H9 (cell line): ENCODE results near the gene BCHE. TPM values are rescaled to one million over a fixed set of nuclear protein-coding genes. Genes with fewer than 3 reads are reported as not detected.

Source experiments
- DNase-seq: peaks from one replicate; pipeline ENCODE4 v3.0.0-alpha.2; 2017
- H2AFZ ChIP-seq: one replicate; pipeline ENCODE4 v1.6.1; 2013; ENCODE audit warnings: mild to moderate bottlenecking, low read length, control low read depth, moderate library complexity
- H2AK5ac ChIP-seq: 2 replicates; pipeline ENCODE4 v1.6.1; 2013; ENCODE audit warnings: low read length, control low read depth, mixed read lengths; ENCODE audit not compliant: insufficient read length
- H2BK120ac ChIP-seq: one replicate; pipeline ENCODE4 v1.6.1; 2013; ENCODE audit warnings: low read depth, mild to moderate bottlenecking, low read length, control low read depth, inconsistent platforms; ENCODE audit not compliant: poor library complexity, severe bottlenecking
- H2BK12ac ChIP-seq: 2 replicates; pipeline ENCODE4 v1.6.1; 2013; ENCODE audit warnings: low read length, control low read depth, mixed read lengths, low read depth; ENCODE audit not compliant: insufficient read length
- H2BK15ac ChIP-seq: 2 replicates; pipeline ENCODE4 v1.6.1; 2013; ENCODE audit warnings: low read depth, low read length, control low read depth
- H2BK20ac ChIP-seq: one replicate; pipeline ENCODE4 v1.6.1; 2013; ENCODE audit warnings: low read depth, mild to moderate bottlenecking, low read length, control low read depth, inconsistent platforms; ENCODE audit not compliant: poor library complexity, severe bottlenecking
- H2BK5ac ChIP-seq: 2 replicates; pipeline ENCODE4 v1.6.1; 2013; ENCODE audit warnings: low read length, control low read depth, mixed read lengths; ENCODE audit not compliant: insufficient read length
- H3K14ac ChIP-seq: 2 replicates; pipeline ENCODE4 v1.6.1; 2013; ENCODE audit warnings: low read length, control low read depth; ENCODE audit not compliant: insufficient read depth
- H3K18ac ChIP-seq: 2 replicates; pipeline ENCODE4 v1.6.1; 2013; ENCODE audit warnings: low read depth, mild to moderate bottlenecking, mixed read lengths, low read length, control low read depth; ENCODE audit not compliant: insufficient read length
- H3K23ac ChIP-seq: 2 replicates; pipeline ENCODE4 v1.6.1; 2013; ENCODE audit warnings: low read length, control low read depth, mixed read lengths, low read depth; ENCODE audit not compliant: insufficient read length
- H3K23me2 ChIP-seq: 2 replicates; pipeline ENCODE4 v1.6.1; 2013; ENCODE audit warnings: low read depth, mild to moderate bottlenecking, mixed read lengths, low read length, control low read depth; ENCODE audit not compliant: insufficient read length, poor library complexity, severe bottlenecking
- H3K27ac ChIP-seq: 2 replicates; pipeline ENCODE4 v1.5.1; 2013; ENCODE audit warnings: low read length, control low read depth, mixed read lengths, low read depth; ENCODE audit not compliant: insufficient read length
- H3K27me3 ChIP-seq: 2 replicates; pipeline ENCODE4 v1.6.1; 2013; ENCODE audit warnings: low read length, control low read depth, inconsistent platforms; ENCODE audit not compliant: insufficient read depth
- H3K4ac ChIP-seq: 2 replicates; pipeline ENCODE4 v1.6.1; 2013; ENCODE audit warnings: low read depth, mild to moderate bottlenecking, control low read depth, inconsistent platforms, low read length, moderate library complexity
- H3K4me1 ChIP-seq: 2 replicates; pipeline ENCODE4 v1.6.1; 2013; ENCODE audit warnings: low read length, control low read depth, inconsistent platforms; ENCODE audit not compliant: insufficient read depth
- H3K4me2 ChIP-seq: 2 replicates; pipeline ENCODE4 v1.6.1; 2013; ENCODE audit warnings: low read length, control low read depth, mixed read lengths; ENCODE audit not compliant: insufficient read length, insufficient read depth
- H3K56ac ChIP-seq: 2 replicates; pipeline ENCODE4 v1.6.1; 2013; ENCODE audit warnings: low read depth, mild to moderate bottlenecking, mixed read lengths, low read length, control low read depth; ENCODE audit not compliant: insufficient read length
- H3K79me1 ChIP-seq: 2 replicates; pipeline ENCODE4 v1.6.1; 2013; ENCODE audit warnings: low read depth, mild to moderate bottlenecking, moderate library complexity, low read length, control low read depth, inconsistent platforms; ENCODE audit not compliant: insufficient read depth, poor library complexity, severe bottlenecking
- H3K79me2 ChIP-seq: 2 replicates; pipeline ENCODE4 v1.6.1; 2013; ENCODE audit warnings: low read length, control low read depth, inconsistent platforms; ENCODE audit not compliant: insufficient read depth
- H3K9ac ChIP-seq: 2 replicates; pipeline ENCODE4 v1.6.1; 2013; ENCODE audit warnings: low read length, control low read depth, mixed read lengths; ENCODE audit not compliant: insufficient read length; ENCODE audit errors: extremely low read depth
- H3K9me3 ChIP-seq: one replicate; pipeline ENCODE4 v1.6.1; 2013; ENCODE audit warnings: low read depth, low read length, inconsistent platforms; ENCODE audit not compliant: control insufficient read depth
- H3T11ph ChIP-seq: one replicate; pipeline ENCODE4 v1.6.1; 2013; ENCODE audit warnings: mild to moderate bottlenecking, low read length, control low read depth, inconsistent platforms
- H4K20me1 ChIP-seq: one replicate; pipeline ENCODE4 v1.6.1; 2013; ENCODE audit not compliant: control insufficient read depth, insufficient read length, insufficient read depth
- H4K5ac ChIP-seq: 2 replicates; pipeline ENCODE4 v1.6.1; 2013; ENCODE audit warnings: low read depth, mild to moderate bottlenecking, mixed read lengths, low read length, control low read depth; ENCODE audit not compliant: insufficient read length
- H4K8ac ChIP-seq: replicated peaks from 2 replicates; pipeline ENCODE4 v1.6.1; 2013; ENCODE audit warnings: low read length, control low read depth, mixed read lengths, low read depth; ENCODE audit not compliant: insufficient read length
- H4K91ac ChIP-seq: 2 replicates; pipeline ENCODE4 v1.6.1; 2013; ENCODE audit warnings: low read depth, mild to moderate bottlenecking, moderate library complexity, mixed read lengths, low read length, control low read depth; ENCODE audit not compliant: insufficient read length
- H3K27ac Mint-ChIP-seq, 3 experiments: 2 replicates in 2 of 3; 3 replicates in 1 of 3; pipeline ENCODE4 v1.8.0; 2020 to 2021; ENCODE audit warnings: mixed read lengths in 3 of 3, mild to moderate bottlenecking in 1 of 3, moderate library complexity in 1 of 3
- H3K27me3 Mint-ChIP-seq: 2 replicates; pipeline ENCODE4 v1.8.0; 2021; ENCODE audit warnings: low read depth, mild to moderate bottlenecking, moderate library complexity, mixed read lengths
- H3K36me3 Mint-ChIP-seq, 3 experiments: 2 replicates in 2 of 3; 3 replicates in 1 of 3; pipeline ENCODE4 v1.8.0; 2020 to 2021; ENCODE audit warnings: low read depth in 3 of 3, mixed read lengths in 3 of 3; ENCODE audit not compliant: insufficient read depth in 1 of 3
- H3K4me1 Mint-ChIP-seq, 2 experiments: 2 replicates each; pipeline ENCODE4 v1.8.0; 2020; ENCODE audit warnings: mixed read lengths in 2 of 2
- H3K4me3 Mint-ChIP-seq, 2 experiments: 2 replicates in 1 of 2; 3 replicates in 1 of 2; pipeline ENCODE4 v1.8.0; 2020 to 2021; ENCODE audit warnings: mild to moderate bottlenecking in 2 of 2, mixed read lengths in 2 of 2, moderate library complexity in 1 of 2
- H3K9me3 Mint-ChIP-seq, 2 experiments: 2 replicates in 1 of 2; 3 replicates in 1 of 2; pipeline ENCODE4 v1.8.0; 2020; ENCODE audit warnings: mild to moderate bottlenecking in 2 of 2, mixed read lengths in 2 of 2, moderate library complexity in 1 of 2
- CTCF ChIP-seq: fragments of 200-600 bp; sonication (generic); conservative IDR thresholded peaks from 3 replicates; pipeline ENCODE4 v1.8.0; 2021; ENCODE audit warnings: antibody characterized with exemption, mild to moderate bottlenecking
- total RNA-seq: library from RNA; stranded (reverse); gene quantifications from 2 replicates; pipeline ENCODE4 v1.2.1, GENCODE V29; 2021

Gene BCHE
- total RNA-seq, 1 experiment from 2014 or later, result 1.4 TPM

DNA sequence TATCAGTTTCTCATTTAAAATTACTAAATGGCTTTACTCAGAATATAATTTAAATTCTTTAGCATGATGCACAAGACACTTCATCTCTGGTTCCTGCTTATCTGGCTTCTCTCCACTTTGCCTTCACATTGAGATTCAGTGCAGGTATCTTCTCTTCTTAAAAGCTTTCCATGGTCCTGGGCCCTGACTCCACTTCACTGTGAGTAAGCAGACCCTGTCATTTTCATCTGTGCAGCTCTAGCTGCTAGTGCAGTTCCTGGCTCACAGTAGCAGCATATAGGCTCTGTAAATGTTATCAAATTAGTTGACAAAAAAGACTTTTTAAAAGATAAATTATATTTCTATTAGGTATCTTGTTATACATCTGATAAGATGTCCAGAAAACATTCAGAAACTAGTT is 58.8 kb downstream of the BCHE start:
- H2BK12ac ChIP-seq, result no peak overlapping the region
- H3K9ac ChIP-seq, result no peak overlapping the region
- no peak overlapping the region for H2BK15ac ChIP-seq
- H4K91ac ChIP-seq, result no peak overlapping the region
- H3K9me3 Mint-ChIP-seq, result no peaks in the 10 kb centered on the region
- no peaks in the 10 kb centered on the region for H3K79me1 ChIP-seq
- no peaks in the 10 kb centered on the region for H3K79me2 ChIP-seq
- H2BK20ac ChIP-seq, result no peak overlapping the region
- H3K27me3 Mint-ChIP-seq, result no peaks in the 10 kb centered on the region
- H4K20me1 ChIP-seq, result no peaks in the 10 kb centered on the region
- no peak overlapping the region for H2BK120ac ChIP-seq
- H3K18ac ChIP-seq, result no peak overlapping the region
- H3T11ph ChIP-seq, result no peak overlapping the region
- H3K4me3 Mint-ChIP-seq, result no peak overlapping the region
- H3K27ac Mint-ChIP-seq, result no peak overlapping the region
- H3K4me1 ChIP-seq, result no peaks in the 10 kb centered on the region
- no peak for DNase-seq
- no peak overlapping the region for H2AFZ ChIP-seq
- no peak overlapping the region for H2AK5ac ChIP-seq
- H3K4me1 Mint-ChIP-seq, result no peaks in the 10 kb centered on the region
- no peak overlapping the region for H3K23ac ChIP-seq
- H3K27ac ChIP-seq, result no peak overlapping the region
- H4K5ac ChIP-seq, result no peak overlapping the region
- no peak overlapping the region for H3K14ac ChIP-seq
- no peaks in the 10 kb centered on the region for H3K27me3 ChIP-seq
- no peaks in the 10 kb centered on the region for H3K23me2 ChIP-seq
- no peak for TF ChIP-seq CTCF
- H3K9me3 ChIP-seq, result no peaks in the 10 kb centered on the region
- no peak overlapping the region for H2BK5ac ChIP-seq
- no peak overlapping the region for H4K8ac ChIP-seq
- no peaks in the 10 kb centered on the region; a peak in 1 of 7 replicates for H3K36me3 Mint-ChIP-seq
- H3K4me2 ChIP-seq, result no peak overlapping the region
- no peak overlapping the region for H3K56ac ChIP-seq
- no peak overlapping the region for H3K4ac ChIP-seq
